ENCODE data around the gene VEGFA.

DNA sequence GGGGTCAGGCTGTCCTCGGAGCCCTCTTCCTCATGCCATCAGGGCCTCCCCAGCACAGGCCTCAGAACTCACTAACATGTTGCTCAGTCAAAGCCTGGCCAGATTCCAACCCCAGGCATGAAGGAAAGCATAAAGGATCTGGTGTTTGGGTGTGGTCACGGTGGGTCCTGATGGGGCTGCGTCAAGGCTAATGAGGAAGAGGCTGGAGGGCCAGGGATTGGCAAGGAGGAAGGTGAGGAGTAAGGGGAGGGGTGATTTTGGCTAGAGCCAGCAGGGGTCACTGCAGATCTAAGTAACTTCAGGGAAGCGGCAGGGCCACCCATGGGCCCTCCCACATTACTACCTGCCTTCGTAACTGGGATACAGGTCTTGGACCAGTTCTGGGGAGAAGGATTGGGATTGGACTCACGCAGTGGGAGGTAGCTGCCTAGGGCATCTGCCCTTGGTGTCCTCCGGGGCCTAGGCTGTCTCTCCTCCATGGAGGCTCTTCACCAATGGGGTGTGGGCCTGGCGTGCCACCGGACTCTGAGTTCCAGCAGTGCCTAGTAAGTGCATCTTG is 46.2 kb upstream of the VEGFA start:
- TF ChIP-seq, protein P1, sequence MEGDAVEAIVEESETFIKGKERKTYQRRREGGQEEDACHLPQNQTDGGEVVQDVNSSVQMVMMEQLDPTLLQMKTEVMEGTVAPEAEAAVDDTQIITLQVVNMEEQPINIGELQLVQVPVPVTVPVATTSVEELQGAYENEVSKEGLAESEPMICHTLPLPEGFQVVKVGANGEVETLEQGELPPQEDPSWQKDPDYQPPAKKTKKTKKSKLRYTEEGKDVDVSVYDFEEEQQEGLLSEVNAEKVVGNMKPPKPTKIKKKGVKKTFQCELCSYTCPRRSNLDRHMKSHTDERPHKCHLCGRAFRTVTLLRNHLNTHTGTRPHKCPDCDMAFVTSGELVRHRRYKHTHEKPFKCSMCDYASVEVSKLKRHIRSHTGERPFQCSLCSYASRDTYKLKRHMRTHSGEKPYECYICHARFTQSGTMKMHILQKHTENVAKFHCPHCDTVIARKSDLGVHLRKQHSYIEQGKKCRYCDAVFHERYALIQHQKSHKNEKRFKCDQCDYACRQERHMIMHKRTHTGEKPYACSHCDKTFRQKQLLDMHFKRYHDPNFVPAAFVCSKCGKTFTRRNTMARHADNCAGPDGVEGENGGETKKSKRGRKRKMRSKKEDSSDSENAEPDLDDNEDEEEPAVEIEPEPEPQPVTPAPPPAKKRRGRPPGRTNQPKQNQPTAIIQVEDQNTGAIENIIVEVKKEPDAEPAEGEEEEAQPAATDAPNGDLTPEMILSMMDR (IDR thresholded peaks at IDR 0.05): peak; percentile 39 to 46 (median 43)
- TF ChIP-seq POLR2A (IDR thresholded peaks at IDR 0.05; ENCODE audit: low read depth): no peak
